Glomerular visceral epithelial cell (primary cell): ENCODE measurements around the gene SECTM1.
A peak's percentile ranks its signal among the peaks of the same experiment; 100 is the strongest.

Source experiments
- DNase-seq: peaks from one replicate; pipeline ENCODE4 v3.0.0-alpha.2; 2016; ENCODE audit errors: extremely low spot score

SECTM1 gene

DNA sequence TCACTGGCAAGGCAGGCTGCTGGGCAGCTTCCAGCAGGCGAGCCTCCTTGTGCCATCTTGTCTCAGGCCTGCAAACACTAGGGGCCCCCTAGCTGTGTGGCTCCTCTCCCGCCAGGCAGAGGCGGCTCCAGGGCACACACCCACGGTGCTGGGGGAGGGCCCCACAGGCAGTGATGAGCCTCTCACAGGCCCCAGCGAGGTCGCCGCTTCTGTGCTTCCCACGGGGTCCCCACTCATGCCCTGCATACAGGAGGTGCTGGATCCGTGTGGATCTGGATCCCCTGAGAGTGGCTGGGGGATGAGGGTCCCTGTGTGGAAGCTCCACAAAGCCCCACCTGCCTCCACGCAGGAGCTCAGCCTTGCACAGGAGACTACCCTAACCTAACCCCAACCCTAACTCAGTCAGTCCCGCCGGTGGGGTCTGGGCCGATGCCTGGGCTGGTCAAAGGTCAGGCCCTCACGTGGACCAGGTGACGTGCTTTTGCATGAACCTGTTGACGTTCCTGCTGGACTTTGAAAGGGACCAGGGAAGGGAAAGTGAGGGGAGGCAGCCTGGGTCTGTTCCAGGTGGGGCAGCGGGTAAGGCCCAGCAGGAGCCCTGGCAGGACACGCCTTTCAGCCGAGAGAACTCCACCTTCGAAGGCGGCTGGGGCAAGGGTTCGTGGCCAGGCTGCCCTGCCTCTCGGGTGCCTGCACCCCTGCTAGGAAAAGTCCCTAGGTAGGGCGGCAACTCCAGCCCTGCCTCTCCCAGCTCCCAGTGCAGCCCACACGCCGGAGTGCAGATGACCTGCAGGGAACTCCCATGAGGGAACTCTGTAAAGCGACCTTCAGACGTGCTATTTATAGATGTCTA, 5.2 kb downstream of the SECTM1 start:
- no peak for DNase-seq

DNA sequence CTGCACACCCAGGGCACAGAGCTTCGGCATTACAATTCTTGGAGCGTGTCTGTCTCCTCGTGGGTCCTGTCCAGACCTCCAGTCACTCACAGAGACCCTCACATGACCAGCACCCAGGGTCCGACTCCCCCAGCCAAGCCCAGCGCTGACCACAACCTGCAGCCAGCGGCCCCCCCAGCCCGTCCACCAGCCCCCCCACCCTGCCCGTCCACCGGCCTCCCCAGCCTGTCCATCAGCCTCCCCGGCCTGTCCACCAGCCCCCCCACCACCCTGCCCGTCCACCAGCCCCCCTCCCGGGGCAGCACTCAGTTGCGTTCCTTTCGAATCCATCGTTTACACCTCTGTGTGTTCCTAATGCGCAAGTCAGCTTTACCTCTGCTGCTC, 5.8 kb downstream of the SECTM1 start:
- DNase-seq: no peak

DNA sequence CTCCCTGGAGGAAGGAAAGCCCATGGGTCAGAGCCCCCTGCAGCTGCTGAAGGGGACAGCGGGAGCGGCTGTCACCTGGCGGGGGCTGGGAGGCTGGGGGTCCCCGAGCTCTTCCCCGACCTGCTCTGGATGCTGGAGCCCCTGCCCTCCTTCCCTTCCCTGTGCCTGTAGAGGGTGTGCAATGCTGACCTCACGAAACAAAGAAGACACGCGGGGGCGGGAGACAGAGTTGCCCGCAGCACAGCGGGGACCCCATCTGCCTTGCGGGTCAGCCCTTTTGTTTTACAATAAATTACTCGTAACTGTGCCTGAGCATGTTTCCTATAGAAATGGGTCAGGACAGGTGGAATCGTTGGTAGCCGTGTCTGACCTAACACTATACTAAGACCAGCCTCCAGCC, 6.3 kb downstream of the SECTM1 start:
- no peak for DNase-seq

DNA sequence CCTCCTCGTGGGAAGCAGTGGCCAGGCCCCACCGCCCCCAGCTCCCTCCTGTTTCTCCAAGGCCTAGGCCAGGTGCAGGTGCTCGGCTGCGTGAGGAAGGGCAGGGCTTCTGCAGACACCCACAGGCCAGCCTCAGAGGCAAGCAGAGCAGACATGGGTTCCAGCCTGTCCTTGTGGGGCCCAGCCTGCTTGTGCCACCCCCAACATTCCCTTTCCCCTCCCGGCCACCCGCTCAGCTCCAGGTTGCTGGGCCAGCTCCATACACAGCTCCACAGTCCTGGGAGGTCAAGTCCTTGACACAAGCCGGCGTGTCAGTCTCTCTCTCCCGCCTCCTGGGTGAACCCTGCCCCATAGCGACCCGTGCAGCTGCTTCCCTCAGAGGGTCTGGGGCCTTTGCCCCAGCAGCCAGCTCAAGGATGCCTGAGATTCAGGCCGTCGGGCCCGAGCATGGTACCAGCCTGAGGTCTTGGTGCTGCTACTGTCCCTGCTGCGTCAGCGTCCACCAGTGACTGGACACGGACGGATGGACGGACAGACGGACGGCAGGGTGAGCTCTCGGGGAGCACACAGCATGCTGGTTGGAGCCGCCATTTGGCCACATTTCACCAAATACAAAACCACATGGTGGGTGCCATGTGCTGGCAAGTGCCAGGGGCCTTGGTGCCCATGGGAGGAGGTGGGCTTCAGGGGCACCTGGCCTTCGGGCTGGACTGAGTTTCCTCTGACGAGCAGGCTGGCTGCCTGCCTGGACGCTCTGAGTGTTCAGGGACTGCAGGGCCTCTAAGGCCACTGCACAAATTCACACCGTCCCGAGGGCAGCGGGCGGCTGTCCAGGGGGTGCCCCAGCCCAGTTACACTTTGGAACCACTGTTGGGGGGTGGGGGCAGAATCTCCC, 8.0 kb downstream of the SECTM1 start:
- DNase-seq: no peak

DNA sequence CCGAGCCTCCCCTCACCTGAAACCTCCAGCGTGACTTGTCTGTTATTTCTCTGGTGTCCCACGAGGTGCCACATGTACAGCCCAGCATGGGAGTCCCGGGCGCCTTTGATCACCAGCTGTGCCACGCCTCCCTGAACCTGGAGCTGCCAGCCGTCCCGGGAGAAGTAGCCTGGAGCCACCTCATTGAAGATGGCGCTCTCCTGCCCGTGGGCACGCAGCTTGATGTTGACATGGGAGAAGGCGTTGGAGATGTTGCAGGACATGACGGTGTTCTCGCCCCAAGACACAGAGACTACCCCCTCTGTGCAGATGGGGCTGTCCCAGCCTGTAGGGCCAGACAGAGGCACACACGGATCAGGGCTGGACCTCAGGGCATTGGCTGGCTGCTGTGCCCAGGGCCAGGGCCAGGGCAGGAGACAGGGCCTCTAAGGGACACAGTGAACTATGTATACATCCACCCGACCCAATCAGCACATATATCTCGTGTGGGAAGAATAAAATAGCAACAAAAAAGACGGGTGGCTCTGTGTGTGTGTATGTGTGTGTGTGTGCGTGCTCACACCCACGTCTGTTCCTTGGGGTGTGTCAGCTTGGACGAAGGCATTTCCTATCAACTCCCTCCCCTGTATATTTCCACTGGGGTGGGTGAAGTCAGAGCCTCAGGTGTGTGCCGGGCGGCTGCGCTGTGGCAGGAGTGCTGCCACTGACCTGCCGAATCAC, 8.8 kb downstream of the SECTM1 start:
- DNase-seq: no peak

DNA sequence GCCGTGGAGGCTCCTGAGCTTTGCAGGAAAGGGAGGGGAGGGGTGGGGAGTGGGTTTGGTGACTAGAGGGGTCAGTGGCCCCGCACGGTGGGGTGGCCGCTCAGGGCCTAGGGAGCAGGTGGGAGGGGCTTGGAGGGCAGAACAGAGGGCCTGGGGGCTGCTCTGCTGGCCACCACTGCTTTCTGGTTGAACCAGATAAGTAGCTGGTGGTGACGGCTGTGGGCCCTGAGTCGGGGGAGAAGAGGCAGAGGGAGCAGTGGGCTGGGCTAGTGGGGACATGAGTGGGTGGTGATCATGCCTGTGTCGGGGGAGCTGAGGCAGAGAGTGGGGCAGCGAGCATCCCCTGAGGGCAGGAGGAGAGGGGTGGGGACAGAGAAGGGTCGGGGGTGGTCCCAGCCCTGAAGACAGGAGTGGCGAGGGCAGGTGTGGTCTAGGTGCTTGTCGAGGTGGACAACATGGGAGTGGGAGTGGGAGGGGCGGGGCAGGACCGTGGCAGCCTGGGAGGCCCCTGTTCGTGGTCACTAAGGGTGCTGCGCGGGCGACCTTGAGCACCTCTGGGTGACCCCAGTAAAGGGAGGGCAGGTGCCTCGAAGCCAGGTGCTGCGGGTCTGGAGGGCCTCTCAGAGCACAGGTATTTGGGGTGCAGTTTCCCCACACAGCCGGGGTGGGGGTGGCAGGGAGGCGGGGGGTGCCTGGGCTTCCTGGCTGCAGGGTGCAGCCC, 9.9 kb downstream of the SECTM1 start:
- no peak for DNase-seq

DNA sequence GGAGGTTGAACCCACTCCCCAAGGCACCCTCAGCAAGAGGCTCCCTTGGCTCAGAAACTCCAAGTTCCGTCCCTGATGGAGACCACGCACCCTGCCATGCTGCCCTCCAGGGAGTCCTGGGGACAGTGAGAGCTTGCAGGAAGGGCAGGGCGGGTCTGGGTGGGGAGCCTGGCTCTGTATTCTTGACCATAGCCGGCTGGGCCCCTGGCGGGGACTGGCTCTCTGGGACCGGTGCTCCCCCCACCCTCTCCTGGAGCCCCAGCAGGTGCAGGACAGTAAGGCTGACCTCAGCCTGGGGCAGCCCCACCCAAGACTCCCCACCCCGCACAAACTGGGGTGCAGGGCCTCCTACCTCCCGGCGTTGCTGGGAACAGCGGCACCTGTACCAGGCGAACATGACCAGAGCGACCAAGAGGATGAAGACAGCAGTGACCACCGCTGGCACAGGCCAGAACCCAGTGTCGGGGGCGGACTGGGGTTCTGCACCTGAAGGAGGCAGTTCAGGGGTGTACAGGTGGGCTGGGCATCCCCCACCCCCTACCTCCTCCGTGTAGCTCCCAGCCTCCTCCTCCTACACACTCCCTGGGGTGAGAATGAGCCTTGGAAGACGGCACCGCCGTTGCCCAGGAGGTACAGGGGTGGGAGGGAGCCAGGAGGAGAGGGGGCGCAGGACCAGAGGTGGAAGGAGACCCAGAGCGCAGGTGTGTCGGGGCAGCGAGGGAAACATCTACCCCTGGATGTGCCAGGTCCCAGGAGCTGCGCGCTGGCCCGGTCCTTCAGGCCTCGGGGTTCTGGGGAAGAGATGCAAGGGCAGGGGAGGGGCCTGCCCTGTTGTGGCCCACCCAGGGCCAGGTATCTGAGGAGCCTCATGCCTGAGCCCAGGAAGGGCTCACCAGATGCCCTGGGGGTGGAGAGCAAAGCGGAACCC, 10.8 kb downstream of the SECTM1 start:
- no peak for DNase-seq

DNA sequence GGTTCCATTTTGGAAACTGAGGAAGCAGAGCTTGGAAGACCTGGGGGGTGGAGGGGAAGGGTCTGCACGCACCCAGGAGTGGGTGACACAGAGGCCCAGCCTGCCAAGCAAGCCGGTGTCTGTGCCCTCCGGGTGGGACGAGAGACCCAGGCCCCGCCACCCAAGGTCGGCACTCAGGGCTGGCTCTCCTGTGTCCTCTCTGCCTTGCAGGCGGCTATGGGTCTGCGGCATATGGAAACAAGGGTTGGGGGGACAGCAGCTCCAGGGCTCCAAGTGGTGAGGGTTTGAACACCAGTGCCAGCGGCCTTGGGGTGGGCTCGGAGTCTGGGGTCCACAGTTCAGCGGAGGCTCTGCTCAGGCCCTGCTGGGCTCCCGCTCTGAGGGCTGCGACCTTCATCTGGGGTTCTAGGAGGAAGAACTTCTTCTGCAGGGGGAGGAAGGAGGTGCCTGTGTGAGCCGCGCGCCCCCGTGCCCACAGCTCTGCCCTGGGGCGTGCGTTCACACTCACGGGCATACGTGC, 11.6 kb downstream of the SECTM1 start:
- DNase-seq: no peak

DNA sequence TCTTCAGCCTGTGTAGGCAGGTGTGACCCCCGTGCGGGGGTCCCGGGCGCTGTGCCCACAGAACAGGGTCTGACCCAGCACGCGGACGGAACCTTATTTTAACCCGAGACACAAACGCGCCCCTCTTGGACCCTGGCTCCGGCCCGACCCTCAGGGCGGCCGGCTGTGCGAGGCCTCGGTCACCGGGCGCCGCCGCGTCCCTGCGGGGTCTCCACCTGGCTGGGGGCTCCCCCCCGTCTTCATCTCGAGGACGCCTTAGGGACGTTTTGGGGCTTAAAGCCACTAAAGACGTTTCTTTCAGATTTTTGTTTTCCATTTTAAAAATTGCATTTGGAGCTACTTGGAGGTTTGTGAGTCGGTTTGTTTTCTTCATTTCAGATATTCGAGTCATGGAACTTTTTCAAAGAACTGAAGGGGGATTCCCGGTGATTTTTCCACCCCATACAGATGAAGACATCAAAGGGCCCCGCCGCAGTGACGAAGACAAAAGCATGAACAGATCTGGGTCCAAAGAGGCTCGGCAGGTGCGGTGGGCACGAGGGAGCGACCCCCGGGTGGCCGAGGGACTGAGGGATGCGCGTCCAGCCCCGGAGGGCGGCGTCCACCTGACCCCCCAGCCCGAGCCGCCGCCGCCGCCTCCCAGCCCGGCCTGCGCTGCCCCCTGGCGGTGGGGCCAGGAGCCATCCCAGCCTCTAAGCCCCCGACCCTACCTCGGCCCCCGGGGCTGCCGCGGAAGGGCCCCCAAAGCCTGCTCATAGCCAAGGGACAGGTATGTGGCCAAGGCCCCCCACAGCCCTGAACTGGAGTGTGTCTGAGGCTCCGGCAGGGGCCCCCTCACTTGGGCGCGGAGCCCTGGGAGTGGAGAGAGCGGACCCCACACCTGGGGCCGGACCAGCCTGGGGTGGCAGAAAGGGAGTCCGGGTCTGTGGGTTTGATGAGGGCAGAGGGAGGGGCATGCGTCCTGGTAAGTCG, 12.3 kb downstream of the SECTM1 start:
- DNase-seq: peak; percentile 25

DNA sequence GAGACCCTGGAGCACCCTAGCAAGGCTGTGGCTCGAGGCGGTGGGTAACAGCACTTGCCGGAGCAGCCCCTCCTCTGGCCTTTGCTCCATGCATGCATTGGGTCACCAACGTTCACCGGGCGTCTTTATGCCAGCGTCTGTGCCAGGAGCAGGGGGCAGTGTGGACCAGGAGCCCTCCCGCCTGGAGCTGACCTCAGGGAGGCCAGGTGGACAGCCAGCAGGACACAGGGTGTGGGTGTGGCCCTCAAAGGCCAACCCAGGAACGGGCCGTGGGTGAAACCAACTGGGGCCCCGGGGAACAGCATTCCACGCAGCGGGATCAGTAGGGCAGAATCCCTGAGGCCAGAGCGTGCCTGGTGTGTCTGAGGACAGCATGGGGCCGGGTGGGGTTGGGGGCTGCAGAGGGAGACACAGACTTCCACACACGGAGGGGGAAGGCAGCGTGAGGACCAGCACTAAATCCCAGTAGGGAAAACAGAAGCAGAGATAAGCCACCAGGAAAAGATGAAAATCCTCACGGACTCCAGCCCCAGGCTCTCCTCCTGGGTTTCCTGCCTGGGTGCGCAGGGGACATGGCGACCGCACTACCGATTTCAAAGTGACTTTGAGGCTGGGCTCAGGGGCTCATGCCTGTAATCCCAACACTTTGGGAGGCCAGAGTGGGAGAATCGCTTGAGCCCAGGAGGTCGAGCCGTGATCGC, 13.3 kb downstream of the SECTM1 start:
- DNase-seq: no peak

DNA sequence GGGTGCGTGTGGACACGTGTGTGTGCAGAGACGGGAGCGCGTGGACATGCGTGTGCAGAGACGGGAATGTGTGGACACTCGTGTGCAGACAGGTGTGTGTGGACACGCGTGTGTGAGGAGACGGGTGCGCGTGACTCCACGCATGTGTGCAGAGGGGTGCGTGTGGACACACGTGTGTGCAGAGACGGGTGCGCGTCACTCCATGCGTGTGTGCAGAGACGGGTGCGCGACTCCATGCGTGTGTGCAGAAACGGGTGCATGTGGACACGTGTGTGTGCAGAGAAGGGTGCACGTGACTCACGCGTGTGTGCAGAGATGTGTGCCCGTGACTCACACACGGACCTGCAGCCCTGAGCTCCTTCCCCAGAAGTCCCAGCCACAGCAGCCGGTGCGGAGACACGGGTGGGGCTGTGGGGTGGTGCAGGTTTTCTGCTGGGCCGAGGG, 13.9 kb downstream of the SECTM1 start:
- DNase-seq: no peak

DNA sequence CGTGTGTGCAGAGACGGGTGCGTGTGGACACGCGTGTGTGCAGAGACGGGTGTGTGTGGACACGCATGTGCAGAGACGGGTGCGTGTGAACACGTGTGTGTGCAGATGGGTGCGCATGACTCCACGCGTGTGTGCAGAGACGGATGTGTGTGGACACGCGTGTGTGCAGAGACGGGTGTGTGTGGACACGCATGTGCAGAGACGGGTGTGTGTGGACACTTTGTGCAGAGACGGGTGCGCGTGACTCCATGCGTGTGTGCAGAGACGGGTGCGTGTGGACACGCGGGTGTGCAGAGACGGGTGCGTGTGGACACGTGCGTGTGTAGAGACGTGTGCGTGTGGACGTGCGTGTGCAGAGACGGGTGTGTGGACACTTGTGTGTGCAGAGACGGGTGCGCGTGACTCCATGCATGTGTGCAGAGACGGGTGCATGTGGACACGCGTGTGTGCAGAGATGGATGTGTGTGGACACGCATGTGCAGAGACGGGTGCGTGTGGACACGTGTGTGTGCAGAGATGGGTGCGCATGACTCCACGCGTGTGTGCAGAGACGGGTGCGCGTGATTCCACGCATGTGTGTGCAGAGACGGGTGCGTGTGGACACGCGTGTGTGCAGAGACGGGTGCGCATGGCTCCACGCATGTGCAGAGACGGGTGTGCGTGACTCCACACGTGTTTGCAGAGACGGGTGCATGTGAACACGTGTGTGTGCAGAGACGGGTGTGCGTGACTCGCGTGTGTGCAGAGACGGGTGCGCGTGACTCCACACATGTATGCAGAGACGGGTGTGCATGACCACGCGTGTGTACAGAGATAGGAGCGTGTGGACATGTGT, 14.6 kb downstream of the SECTM1 start:
- no peak for DNase-seq

DNA sequence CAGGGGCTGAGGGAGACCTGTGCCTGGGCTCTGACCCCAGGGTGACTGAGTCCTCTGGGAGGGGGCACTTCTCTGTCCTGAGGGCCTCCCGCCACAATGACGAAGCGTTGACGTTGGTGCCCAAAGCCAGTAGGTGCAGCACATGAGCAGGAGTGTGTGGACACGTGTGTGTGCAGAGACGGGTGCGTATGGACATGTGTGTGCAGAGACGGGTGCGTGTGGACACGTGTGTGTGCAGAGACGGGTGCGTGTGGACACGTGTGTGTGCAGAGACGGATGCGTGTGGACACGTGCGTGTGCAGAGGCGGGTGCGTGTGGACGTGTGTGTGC, 15.4 kb downstream of the SECTM1 start:
- DNase-seq: no peak

DNA sequence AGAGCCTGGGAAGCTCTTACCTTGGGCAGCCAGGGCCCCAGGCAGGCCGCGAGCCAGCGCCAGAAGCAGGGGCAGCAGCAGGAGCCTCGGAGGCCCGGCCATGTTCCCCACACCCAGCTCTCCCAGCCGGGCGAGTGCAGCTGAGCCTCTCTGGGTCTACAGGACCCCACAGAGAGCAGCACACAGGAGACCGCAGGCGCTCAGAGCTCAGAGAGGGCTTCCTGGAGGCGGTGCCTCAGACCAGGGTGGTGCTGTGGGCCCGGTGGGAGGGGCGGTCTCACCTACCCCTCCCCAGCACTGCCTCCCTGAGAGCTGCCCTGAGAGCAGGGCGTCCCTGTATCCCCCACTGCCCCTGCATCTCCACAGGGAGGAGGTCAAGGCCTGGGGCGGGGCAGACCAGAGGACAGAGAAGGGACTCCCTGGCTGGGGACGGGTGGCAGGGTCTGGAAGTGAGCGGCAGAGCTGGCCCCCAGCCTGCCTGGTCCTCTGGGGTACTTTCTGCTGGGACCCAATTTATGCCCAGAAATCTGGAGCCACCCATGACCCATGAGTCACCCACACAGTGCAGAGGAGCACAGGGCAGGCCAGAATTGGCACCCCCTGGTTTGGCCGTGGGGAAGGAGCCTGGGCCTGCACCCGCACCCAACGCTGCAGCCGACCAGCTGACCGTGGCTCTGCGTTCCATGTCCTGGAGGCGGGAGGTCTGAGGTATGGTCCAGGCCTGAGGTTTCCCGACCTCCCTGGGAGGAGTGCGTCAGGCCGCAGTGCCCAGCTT, 16.0 kb downstream of the SECTM1 start, which contains the start of gene CD7:
TSS of gene CD7 (minus strand) at position 215 of the 775 bp plus-strand sequence. CDS start at position 102, 113 bp downstream.
- no peak for DNase-seq

DNA sequence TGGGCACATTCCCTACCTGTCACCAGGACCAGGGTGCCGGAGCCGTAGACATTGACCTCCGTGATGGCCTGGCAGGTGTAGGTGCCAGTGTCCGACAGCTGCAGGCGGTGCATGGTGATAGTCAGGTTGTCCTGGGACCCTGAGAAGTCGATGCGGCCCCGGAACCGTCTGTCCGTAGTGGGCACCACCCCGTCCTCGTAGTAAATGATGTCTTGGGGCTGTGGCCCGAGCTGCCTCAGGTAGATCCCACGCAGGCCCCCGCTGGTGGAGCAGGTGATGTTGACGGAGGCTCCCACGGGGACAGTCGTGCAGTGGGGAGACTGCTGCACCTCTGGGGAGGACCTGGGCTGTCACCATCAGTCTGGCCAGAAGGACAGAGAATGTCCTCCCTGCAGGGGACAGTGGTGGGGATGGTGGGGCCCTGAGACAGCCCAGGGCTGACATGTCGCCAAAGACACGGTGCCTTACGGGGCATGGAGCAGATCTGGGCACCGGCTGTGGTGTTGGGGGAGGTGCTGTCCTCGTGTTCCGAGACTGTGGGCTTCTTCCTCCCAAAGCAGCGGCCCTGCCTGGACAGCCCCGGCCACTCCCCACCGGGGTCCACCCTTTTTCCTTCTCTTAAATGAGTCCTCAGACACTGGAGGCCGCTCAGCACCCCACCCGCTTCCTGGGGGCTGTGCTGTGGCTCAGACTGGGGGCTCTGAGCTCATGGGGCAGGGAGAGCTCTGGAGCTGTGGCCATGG, 16.7 kb downstream of the SECTM1 start:
- no peak for DNase-seq
